Pulmonary artery endothelial cell (primary cell): ENCODE measurements around the gene RASGRP2. TPM values are rescaled to one million over a fixed set of nuclear protein-coding genes. Genes with fewer than 3 reads are reported as not detected.
"Not testable (repeated sequence)": the region's sequence is repeated elsewhere in the genome, so short reads cannot be mapped to it uniquely, and the experiment has no call there.

Source experiments
- DNase-seq: peaks from one replicate; pipeline ENCODE4 v3.0.0-alpha.2; 2011; ENCODE audit warnings: low read depth, low spot score
- total RNA-seq: library from RNA; depleted of rRNA; stranded (reverse); fragments of >200 nt; gene quantifications from 2 replicates; pipeline ENCODE4 v1.2.3, GENCODE V29; 2014

Gene RASGRP2
- total RNA-seq, 1 donor from 2014 or later = 1.5 TPM

DNA sequence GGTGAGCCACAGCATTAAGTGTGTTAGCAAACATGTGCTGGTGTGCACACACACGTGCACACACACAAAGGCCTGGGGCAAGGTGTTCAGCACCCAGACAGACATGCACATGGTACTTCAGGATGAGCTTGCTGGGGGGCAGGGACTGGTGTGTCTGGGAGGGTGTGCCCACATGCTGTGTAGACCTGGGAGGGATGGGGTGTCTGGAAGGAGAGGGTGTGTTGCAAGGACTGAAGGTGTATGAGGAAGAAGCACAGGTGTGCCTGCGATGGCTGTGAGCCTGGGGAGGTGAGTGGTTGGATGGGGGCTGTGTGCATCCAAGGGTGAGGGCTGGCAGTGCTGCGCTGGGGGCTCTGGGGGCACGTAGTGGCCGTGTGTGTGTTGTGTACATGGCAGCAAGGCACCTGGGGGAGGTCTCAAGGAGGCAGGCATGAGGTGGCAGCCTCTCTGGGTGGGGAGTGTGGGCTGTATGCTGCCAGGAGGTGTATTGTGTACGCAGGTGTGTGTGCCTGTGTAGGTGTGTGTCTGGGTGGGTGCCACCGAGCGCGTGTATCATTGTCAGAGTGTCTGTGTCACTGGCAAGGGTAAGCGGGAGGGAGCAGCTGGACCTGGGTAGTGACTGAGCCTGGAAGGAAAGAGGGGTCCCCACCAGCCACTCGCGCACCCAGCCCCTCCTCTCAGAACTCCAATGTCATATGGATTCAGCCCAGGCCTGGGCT, 23.1 kb downstream of the RASGRP2 start:
- DNase-seq = no peak

DNA sequence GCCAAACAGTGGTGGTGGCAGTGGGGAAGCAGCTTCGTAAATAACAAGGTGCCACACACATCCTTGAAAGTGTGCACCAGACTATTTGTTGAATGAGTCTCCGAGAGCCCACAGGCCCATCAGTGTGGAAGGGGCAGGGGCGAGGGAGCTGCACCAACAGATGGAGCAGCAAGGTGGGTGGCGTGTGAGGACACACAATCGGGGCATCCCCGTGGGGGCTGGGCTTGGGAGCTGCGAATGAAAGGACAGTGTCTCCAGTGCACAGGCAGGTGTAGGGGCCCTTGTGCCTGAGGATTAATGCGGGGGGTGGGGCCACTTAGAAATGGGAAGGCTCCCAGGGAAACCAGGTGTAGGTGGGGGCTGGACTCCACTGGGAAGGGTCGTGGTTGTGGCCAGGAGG, 23.8 kb downstream of the RASGRP2 start:
- DNase-seq = no peak

DNA sequence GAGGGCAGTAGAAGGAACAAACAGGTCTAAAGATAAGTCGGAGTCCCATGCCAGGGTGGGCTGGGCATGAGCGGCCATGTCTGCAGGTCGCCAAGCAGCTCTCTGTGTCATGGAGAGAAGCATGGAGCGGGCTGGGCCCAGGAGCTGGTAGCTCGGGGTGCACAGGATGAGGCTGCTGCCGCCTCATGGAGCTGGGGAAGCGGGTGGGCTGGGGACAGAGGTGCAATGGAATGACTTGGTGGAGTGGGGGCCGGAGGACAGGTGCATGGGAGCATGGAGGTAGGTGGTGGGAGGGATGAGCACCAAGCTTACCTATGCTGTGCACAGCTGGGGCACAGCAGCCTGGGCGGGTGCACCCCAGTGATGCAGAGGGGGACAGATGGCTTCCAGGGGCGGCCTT, 24.5 kb downstream of the RASGRP2 start:
- no peak for DNase-seq

DNA sequence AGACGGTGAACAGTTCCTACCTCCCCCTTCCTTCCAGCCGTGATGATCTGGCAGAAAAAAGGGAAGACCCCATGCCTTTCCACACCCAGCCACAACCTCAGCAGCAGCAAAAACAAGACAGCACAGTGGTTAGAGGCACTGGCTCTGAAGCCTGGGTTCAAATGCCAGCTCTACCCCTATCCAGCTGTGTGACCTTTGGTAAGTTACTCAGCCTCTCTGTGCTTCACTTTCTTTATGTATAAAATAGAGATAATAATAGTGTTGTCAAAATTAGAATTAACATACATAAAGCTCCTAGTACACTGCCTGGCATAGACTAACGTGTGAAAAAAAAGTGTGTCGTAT, 25.2 kb downstream of the RASGRP2 start:
- no peak for DNase-seq

DNA sequence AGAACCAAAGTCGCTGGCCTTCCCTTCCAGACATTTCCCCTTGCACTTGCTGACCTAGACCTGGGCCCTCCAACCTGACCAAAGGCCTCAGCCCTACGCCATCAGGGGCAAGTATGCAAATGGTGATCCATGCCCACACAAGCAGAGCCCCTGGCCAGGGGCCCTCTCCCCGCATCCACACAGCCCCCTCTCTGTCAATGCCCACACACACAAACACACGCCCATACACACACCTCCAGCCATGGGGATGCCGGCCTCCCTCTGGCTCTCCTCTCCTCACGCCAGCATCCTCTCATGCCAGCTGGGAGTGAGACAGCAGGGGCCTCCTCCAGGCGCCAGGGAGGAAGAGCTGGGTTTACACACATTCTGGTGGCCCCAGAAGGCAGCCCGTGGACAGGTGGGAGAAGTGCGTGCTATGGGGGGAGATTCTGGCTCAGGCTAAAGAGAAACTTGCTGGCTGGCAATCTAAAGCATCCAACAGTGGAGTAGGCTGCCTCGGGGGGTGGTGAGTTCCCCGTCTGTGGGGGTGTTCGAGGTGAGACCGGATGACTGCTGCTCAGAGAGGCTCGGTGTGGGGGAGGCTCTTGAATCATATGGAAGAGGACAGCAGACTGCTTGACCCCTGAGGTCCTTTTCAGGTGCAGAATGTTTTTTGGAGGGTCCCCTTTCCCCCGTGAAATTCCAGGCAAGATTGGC, 25.7 kb downstream of the RASGRP2 start:
- DNase-seq = no peak

DNA sequence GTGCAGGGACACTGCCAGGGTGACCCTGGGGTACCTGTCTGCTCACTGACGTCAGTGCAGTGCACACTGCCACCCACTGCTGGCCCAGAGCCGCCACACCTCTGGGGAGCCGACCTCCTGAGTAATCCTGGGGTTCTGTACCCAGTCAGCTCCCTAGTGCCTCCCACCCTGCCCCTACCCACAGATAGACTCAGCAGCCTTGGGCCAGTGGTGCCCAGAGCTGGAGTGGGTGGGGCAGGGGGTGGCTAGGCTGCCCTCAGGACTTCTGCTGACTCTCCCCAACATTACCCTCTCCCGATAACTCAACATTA, 26.7 kb downstream of the RASGRP2 start:
- DNase-seq = no peak

DNA sequence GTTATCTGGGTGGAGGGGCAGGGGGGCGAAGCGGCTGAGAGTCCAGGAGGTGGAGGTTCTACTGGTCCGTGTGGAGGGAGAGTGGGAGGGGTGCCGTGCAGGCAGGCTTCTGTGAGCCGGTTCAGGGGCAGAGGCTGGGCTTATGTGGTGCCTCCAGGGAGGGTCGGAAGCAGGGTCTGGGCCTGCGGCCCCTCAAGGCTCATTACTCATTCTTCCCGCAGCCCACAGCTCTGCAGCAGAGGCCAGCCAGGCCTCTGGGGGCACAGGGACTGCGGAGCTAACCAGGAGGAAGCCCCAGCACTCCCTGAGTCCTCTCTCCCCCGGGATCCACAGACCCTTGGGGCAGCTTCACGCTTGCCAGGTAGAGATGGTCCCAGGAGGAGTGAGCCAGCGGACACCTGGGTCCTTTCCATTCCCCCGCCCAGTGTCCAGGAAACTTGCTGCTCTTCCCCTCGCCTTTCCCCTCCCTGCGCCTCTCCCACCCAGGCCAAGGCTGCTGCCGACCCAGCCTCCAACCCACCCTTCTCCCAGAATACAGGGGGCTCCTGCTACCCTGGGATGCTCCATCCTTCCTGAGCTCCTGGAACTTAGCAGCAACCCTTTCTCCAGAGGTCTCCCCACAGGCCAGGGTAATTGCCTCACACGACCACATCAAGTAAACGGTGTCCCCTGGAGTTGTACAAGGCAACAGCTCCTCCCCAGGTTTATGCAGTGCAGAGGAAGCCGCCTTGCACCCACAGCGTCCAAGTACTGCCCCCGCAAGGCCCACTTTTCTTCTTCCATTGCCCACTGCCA, 27.3 kb downstream of the RASGRP2 start:
- no peak for DNase-seq

DNA sequence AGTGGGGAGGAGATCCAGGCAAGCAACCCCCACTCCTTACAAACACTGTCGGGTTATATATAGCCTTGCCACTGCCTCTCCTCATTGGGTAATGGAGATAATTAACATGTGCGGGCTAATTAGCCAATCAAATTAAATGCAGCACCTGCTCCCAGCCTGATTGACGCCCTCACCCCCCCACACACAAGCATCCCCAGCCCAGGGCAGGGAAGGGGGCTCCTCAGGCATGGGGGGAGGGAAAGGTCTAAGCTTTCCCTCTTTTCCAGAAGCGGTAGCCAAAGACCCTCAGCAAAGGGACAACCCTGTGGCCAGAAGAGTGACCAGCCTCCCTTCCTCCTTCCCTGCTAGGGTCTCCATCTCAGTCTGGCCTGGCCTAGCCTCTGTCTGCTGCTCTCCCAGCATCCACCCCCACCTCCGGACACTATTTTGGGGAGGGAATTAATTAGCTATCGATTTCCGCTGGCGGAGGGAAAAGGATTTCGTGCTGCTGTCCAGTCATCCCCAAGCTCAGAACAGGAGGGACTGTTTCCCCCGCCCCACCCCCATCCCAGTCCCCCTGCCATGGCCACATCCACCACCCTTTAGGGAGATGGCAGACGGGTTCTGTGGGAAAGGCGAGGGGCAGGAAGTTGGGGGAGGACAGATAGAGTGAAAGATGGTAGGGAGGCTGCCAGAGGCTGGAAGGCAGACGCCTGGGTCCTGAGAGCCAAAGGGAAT, 28.0 kb downstream of the RASGRP2 start:
- no peak for DNase-seq

DNA sequence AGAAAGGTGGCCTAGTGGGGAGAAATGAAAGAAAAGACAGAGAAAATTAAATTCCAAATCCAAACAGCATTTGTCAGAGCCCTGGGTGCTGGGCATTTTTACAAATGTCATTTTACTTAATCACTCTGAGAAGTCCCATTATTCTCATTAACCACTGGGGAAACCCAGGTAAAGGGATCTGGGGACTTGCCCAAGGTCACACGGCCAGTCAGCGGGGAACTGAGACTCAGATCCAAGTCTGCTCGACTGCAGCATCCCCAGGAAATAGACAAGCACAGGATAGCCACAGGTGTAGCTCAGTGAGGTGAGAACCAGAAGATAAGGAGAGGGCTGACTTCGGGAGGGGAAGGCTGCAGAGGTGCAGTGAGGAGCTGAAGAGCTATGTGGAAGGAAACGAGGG, 28.8 kb downstream of the RASGRP2 start:
- no peak for DNase-seq

DNA sequence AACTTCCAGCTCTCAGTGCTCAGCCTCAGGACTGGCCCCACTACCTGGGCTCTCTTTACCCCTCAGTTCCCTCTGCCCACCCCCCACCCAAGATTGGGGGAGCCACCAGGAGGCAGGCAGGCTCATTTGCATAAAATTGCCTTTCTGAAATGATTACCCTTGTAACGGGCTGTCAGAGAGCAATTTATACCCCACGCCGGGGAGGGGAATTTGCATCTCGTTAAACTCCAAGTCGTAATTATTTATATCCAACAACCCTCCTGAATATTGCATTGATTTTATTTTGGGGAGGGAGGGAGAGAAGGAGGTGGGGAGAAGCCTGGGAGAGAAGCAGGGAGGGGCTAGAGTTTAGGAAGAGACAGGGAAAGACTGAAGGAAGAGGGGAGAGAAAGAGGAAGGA, 29.3 kb downstream of the RASGRP2 start:
- no peak for DNase-seq

DNA sequence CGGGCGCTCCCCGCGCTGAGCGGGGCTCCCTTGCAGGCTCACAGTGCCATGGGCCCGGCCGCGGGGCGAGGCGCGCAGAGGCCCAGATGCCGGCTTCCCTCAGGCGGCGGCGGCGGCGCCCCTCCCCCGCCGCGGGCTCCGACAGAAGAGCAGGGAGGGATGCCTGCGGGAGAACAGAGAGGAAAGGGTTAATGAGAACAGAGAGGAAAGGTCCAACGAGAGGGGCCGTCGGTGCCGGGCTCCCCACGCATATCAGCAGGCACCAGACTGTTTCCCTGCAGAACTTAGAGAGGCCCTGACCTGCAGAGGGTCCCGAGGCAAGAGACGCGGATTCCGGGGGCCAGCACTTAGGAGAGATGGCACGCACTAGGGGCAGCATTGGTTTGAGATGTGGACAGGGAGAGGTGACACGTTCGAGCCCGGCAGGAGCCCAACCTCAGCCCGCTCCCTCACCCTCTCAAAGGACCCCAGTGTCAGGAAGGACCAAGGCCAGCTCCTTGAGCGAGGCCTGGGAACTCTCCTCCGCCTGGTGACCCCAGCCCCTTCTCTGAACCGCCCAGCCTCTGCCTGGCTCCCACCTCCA, 30.1 kb downstream of the RASGRP2 start:
- DNase-seq = no peak

DNA sequence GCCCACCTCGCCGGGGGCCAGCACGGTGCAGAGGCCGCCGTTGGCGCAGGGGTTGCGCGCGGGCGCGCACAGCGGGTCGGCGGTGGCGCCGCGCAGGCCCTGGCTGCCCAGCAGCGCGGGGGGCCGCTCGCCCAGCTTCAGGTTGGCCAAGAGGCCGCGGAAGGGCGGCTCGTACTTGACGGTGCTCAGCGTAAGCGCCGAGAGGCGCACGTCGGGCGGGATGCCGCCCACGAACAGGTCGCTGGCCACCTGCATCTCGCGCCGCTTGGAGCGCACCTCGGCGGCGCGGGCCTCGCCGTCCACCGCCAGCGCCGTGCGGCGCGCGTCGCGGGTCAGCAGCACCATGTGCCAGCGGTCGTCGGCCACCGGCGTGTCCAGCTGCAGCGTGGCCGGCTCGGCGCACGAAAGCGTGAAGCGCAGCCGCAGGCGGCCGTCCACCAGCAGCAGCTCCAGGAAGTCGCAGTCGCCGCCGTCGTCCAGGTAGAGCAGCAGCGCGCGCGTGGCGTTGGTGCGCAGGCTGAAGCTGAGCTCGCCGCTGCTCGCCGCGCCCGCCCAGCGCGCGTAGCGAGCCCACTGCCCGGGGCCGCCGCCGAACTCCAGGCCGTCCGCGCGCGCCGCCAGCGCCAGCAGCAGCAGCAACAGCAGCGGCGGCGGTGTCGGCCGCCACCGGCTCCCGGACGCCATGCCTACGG, 30.8 kb downstream of the RASGRP2 start:
- no peak for DNase-seq

DNA sequence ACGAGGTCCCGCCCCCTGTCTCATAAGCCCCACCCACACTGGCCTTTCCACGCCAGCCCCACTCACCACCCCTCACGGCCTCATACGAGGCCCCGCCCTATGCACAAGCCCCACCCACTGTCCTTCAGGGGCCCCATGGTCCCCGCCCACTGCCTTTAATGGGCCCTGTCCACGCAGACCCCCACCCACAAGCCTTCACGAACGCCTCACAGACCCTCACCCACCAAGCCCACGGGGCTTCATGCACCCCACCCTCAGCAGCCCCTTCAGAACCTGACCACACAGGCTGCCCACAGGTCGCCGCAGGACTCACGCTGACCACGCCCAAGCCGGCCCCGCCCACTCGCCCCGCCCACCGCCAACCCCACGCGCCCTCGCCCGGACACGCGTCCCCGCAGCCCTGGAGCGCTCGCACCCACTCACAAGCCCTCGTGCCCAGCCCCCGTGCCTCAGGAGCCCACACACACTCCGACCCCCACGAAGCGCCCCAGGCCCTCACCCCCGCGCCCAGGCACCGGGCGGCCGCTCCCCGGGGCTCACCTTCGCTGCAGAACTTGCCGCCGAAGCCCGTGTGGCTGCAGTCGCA, 31.4 kb downstream of the RASGRP2 start:
- no peak for DNase-seq

DNA sequence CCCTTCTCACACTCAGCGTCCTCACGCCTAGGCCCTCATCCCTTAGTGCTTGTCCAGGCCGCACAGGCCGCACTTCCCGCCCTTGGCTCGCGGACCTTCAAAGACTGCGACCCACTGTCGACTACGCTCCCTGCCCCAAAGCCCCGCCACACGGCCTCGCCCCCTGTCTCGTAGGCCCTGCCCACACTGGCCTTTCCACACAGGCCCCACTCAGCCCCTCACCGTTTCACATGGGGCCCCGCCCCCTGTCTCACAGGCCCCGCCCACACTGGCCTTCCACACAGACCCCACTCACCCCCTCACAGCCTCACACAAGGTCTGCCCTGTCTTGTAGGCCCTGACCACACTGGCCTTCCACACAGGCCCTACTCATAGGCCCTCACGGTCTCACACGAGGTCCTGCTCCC, 32.0 kb downstream of the RASGRP2 start:
- DNase-seq = no peak

DNA sequence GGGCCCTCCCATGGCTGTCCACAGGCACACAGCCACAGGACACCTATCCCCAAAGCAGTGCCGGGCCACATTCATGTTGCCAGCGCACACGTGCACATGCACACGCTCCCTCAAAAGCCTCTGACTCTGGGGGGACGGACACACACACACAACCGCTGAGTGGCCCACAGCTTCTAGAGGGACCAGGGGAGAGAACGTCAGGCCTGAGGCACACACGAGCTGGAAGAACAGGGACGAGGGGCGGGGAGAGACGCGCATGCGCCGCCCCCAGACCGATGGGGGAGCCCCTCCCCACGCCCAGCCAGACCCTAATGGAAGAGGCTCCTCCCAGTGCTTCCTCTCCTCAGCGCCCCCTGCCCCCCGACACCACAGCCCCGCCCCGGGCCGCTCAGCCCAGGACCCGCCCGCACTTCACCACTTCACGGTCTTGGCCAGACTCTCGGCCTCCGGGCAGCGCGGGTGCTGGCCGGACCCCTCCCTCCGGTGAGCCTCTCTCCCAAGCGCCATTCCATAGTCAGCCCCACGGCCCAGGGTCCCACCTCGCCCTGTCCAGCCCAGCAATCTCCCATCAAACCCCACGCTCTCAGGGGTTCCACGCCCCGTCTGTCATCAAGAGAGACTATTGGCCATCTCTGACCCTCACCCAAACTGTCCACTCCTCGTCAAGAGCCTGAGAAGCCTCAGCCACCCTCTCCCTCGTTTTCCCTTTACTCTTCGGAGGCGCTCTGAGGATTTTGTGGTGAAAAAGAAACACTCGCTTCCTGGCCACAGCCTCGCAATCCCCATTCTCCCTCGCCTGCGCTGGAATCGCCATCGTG, 32.6 kb downstream of the RASGRP2 start:
- no peak for DNase-seq

DNA sequence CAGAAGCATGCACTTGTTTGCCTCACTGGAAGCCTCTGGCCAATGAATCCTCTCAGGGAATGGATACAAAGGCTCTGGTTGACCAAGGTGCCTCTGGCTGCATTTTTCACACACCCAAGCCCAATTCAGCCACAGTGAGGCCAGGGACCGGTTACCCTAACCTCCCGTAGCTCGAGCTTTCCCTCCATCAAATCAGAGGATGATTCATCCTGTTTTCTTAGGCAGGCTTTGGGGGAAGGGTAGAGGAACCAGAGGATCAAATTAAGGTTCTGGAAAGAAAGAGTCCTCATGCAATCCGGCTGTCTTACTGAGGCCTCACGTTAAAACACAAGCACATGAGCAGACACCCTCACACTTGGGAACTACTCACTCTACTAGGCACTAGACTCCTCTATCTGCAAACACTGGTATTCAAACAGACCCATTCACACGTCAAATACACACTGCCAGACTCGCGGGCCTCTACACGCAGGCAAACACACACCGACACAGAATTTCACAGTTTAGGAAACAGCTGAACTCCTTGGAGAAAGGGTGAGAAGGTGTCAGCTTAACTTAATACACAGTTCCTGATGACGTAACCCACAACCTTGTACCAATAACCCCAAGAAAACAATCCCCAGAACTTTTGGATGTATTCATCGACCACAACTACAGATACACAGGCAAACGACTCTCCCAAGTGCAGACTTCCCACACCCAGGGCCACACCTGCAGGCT, 33.4 kb downstream of the RASGRP2 start:
- no peak for DNase-seq

DNA sequence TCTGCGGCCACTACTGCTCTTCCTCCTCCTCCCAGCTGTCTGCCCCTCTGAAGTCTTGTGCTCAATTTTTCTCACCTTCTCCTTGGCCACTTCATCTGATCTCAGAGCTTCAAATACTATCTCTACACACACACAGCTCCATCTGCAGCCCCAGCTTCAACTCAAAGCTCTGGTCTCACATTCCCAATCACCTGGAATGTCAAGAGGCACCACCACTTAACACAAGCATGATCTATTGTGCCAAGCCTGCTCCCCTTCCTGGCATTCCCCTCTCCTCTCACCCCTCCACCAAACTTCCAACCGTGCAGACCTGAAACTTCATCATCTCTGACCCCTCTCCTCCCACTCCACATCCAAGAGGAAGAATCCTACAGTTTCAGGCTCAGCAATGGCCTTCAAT, 38.4 kb downstream of the RASGRP2 start:
- DNase-seq = no peak

DNA sequence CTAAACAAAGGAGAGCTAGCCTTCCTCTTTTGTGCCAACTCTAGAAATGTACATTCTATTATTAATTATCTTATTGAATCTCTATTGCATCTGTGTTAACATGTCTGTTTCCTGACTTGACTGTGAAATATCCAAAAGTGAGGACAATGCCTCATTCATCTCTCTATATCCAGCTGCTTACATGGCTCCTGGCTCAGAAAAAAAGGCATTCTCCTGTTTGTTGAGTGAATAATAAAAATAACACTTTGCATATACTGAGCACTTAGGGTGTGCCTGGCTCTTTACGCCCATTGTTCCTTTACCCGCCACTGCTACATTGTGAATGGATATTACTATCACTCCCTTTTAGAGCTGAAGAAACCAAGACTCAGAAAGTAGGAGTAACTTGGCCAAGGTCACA, 40.9 kb downstream of the RASGRP2 start:
- no peak for DNase-seq

DNA sequence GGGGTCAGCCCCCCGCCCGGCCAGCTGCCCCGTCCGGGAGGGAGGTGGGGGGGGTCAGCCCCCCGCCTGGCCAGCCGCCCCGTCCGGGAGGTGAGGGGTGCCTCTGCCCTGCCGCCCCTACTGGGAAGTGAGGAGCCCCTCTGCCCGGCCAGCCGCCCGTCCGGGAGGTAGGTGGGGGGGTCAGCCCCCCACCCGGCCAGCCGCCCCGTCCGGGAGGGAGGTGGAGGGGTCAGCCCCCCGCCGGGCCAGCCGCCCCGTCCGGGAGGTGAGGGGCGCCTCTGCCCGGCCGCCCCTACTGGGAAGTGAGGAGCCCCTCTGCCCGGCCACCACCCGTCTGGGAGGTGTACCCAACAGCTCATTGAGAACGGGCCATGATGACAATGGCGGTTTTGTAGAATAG, 42.0 kb downstream of the RASGRP2 start:
- DNase-seq = not testable (repeated sequence)
